HEK293 (cell line): Measurements from ENCODE around the gene TMTC1.

Experiments used
- CTCF ChIP-seq: fragments of 450-650 bp; formaldehyde crosslinking; IDR thresholded peaks from 2 replicates; pipeline ENCODE4 v1.5.1; 2016; ENCODE audit warnings: missing biosample characterization, missing genetic modification characterization
- GLIS2 ChIP-seq: fragments of 450-650 bp; formaldehyde crosslinking; IDR thresholded peaks from 2 replicates; pipeline ENCODE4 v1.5.1; 2016; ENCODE audit warnings: missing biosample characterization, missing genetic modification characterization
- MEIS1 ChIP-seq: sonication (generic); formaldehyde crosslinking; IDR thresholded peaks from 2 replicates; pipeline ENCODE4 v1.8.1; 2022; ENCODE audit warnings: missing genetic modification reagents, mild to moderate bottlenecking, borderline replicate concordance
- SETDB1 ChIP-seq: IDR thresholded peaks from one replicate; pipeline ENCODE4 v1.6.1; 2017; ENCODE audit warnings: mild to moderate bottlenecking, low read length, moderate library complexity, mixed read lengths; ENCODE audit not compliant: insufficient read length
- YY1 ChIP-seq: fragments of 450-650 bp; formaldehyde crosslinking; IDR thresholded peaks from 2 replicates; pipeline ENCODE4 v1.5.1; 2018; ENCODE audit warnings: missing biosample characterization, missing genetic modification characterization
- ZNF24 ChIP-seq: fragments of 450-650 bp; formaldehyde crosslinking; IDR thresholded peaks from 2 replicates; pipeline ENCODE4 v1.5.1; 2016; ENCODE audit warnings: missing biosample characterization, missing genetic modification characterization

- TF ChIP-seq CTCF (tag by site-specific recombination) (no peak), GLIS2 (tag by site-specific recombination) (no peak), SETDB1 (no peak), YY1 (tag by site-specific recombination) (no peak), MEIS1 (CRISPR knock-in tag) (no peak), ZNF24 (tag by site-specific recombination) (no peak)
These were observed 210.8 kb downstream of the TMTC1 start for GRCh38 chr12:29572938-29573337.
